ENCODE data around the gene DDX3X.

DNA sequence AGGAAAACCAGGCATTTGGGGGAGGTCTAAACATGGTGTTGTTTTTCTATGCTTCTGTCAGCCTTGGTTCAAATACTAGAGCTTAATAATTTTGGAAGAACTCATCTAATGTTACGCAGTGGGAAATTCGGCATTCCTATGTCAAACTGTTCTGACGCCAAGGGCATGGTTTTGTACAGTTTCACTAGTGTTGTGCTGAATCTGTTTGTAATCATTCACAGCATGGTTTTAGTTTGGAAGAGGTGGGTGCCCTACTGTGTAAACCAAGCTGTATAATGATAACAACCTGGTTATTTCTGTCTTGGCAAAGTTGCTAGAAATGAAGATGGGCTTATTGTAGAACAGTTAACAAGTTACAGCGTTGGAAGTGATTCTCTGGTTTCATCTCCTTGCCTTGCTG lies 5.2 kb downstream of the DDX3X start:
- TF ChIP-seq EZH2 (IDR thresholded peaks at IDR 0.05; ENCODE audit: low read length, missing control alignments), result no peak
- TF ChIP-seq, protein P1, sequence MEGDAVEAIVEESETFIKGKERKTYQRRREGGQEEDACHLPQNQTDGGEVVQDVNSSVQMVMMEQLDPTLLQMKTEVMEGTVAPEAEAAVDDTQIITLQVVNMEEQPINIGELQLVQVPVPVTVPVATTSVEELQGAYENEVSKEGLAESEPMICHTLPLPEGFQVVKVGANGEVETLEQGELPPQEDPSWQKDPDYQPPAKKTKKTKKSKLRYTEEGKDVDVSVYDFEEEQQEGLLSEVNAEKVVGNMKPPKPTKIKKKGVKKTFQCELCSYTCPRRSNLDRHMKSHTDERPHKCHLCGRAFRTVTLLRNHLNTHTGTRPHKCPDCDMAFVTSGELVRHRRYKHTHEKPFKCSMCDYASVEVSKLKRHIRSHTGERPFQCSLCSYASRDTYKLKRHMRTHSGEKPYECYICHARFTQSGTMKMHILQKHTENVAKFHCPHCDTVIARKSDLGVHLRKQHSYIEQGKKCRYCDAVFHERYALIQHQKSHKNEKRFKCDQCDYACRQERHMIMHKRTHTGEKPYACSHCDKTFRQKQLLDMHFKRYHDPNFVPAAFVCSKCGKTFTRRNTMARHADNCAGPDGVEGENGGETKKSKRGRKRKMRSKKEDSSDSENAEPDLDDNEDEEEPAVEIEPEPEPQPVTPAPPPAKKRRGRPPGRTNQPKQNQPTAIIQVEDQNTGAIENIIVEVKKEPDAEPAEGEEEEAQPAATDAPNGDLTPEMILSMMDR (conservative IDR thresholded peaks at IDR 0.05 in 1 of 2, IDR thresholded peaks at IDR 0.05 in 1 of 2; ENCODE audit: low read depth in 1 of 2, low read length in 2 of 2), result no peak

Data from fibroblast of lung (primary cell).